Measurements from ENCODE around the gene OR2L2. TPM values are rescaled to one million over a fixed set of nuclear protein-coding genes. Genes with fewer than 3 reads are reported as not detected.
"Not testable (repeated sequence)": the region's sequence is repeated elsewhere in the genome, so short reads cannot be mapped to it uniquely, and the experiment has no call there.

Gene OR2L2
- total RNA-seq, 1 donor from 2014 or later: 0.08 TPM

GRCh38 chr1:248065604-248066003, 35.7 kb downstream of the OR2L2 start:
- DNase-seq (ENCODE audit: low spot score): no peak
- no peak overlapping the region for H3K4me3 Mint-ChIP-seq
- H3K27me3 Mint-ChIP-seq (ENCODE audit: insufficient read depth): no peaks in the 10 kb centered on the region
- H3K36me3 Mint-ChIP-seq (ENCODE audit: low read depth): no peaks in the 10 kb centered on the region
- H3K4me1 Mint-ChIP-seq (ENCODE audit: low read depth): no peaks in the 10 kb centered on the region
- peaks cover 14% of the 10 kb centered on the region for H3K9me3 Mint-ChIP-seq
- no peak overlapping the region for H3K27ac Mint-ChIP-seq
- intact Hi-C loops (cut with micrococcal nuclease): no loop called here

GRCh38 chr1:248083864-248084263, 54.0 kb downstream of the OR2L2 start:
- DNase-seq (ENCODE audit: low spot score); H3K9me3 Mint-ChIP-seq; H3K27me3 Mint-ChIP-seq (ENCODE audit: insufficient read depth); H3K36me3 Mint-ChIP-seq (ENCODE audit: low read depth); H3K4me3 Mint-ChIP-seq; H3K27ac Mint-ChIP-seq; H3K4me1 Mint-ChIP-seq (ENCODE audit: low read depth); intact Hi-C loops (cut with micrococcal nuclease): not testable (repeated sequence)

Other genes starting within 250 kb of the OR2L2 start
- not detected in 2 replicates for gene OR14A16, start 206.0 kb upstream of the OR2L2 start, total RNA-seq
- not detected in 2 replicates for gene OR11L1, start 188.2 kb upstream of the OR2L2 start, total RNA-seq
- gene TRIM58, start 172.9 kb upstream of the OR2L2 start, total RNA-seq: 0.32 and 0.36 TPM in 2 replicates
- 0.22 TPM in 1 of 2 replicates, not detected in the other for gene OR2W3, start 134.5 kb upstream of the OR2L2 start, total RNA-seq
- gene OR2T8, start 109.8 kb upstream of the OR2L2 start, total RNA-seq: not detected in 2 replicates
- not detected in 2 replicates for gene OR2AJ1, start 105.2 kb upstream of the OR2L2 start, total RNA-seq
- 0.21 TPM in 1 of 2 replicates, not detected in the other for gene OR2L8, start 81.2 kb upstream of the OR2L2 start, total RNA-seq
- not detected in 2 replicates for gene OR2AK2, start 64.8 kb upstream of the OR2L2 start, total RNA-seq
- gene OR2L5, start 16.4 kb upstream of the OR2L2 start, total RNA-seq: not detected in 2 replicates
- gene OR2L3, start 16.8 kb downstream of the OR2L2 start, total RNA-seq: not detected in 2 replicates
- gene OR2L13, start 65.1 kb downstream of the OR2L2 start, total RNA-seq: not detected in 2 replicates
- gene OR2M5, start 115.1 kb downstream of the OR2L2 start, total RNA-seq: not detected in 2 replicates
- gene OR2M2, start 144.8 kb downstream of the OR2L2 start, total RNA-seq: not detected in 2 replicates
- gene OR2M3, start 167.2 kb downstream of the OR2L2 start, total RNA-seq: not detected in 2 replicates
- gene OR2M4, start 201.3 kb downstream of the OR2L2 start, total RNA-seq: not detected in 2 replicates
- gene OR2T33, start 247.9 kb downstream of the OR2L2 start, total RNA-seq: not detected in 2 replicates